H1 (cell line): ENCODE data around the gene PPP4R3A. TPM values are rescaled to one million over a fixed set of nuclear protein-coding genes. Genes with fewer than 3 reads are reported as not detected.

ENCODE experiments used
- CTCF ChIA-PET: fragments of 300-600 bp; sonication (Branson Sonifier 250); formaldehyde crosslinking; loops from one replicate; lab custom pipeline; 2021; ENCODE audit not compliant: partially characterized antibody; lab: Charles Lee
- POLR2A ChIA-PET: fragments of 300-600 bp; sonication (Branson Sonifier 250); formaldehyde crosslinking; loops from one replicate; lab custom pipeline; 2021; ENCODE audit warnings: inconsistent platforms; ENCODE audit not compliant: partially characterized antibody; lab: Charles Lee
- DNase-seq, 2 experiments: peaks; one replicate each; pipeline versions ENCODE4 v3.0.0 to v3.0.0-alpha.2; 2010 to 2022; ENCODE audit warnings: low spot score in 2 of 2, low read depth in 1 of 2, mixed read lengths in 1 of 2
- FAIRE-seq: peaks from 2 replicates; lab custom pipeline; 2011; peaks lifted over from hg19 to GRCh38; lab: Jason Lieb, UNC
- H2AFZ ChIP-seq: 2 replicates; pipeline ENCODE4 v1.8.1; 2012; ENCODE audit warnings: low read length, inconsistent platforms
- H2AK5ac ChIP-seq: 2 replicates; pipeline ENCODE4 v1.6.1; 2013; ENCODE audit warnings: low read depth, low read length
- H2BK120ac ChIP-seq: replicated peaks from 2 replicates; pipeline ENCODE3; 2013; ENCODE audit warnings: low read depth, low read length, inconsistent platforms
- H2BK12ac ChIP-seq: 2 replicates; pipeline ENCODE4 v1.6.1; 2013; ENCODE audit warnings: low read depth, low read length
- H2BK15ac ChIP-seq: 2 replicates; pipeline ENCODE4 v1.6.1; 2013; ENCODE audit warnings: low read length
- H2BK20ac ChIP-seq: 2 replicates; pipeline ENCODE4 v1.6.1; 2013; ENCODE audit warnings: low read length
- H2BK5ac ChIP-seq: 2 replicates; pipeline ENCODE4 v1.6.1; 2013; ENCODE audit warnings: low read depth, low read length
- H3K14ac ChIP-seq: 2 replicates; pipeline ENCODE4 v1.6.1; 2013; ENCODE audit warnings: inconsistent platforms; ENCODE audit not compliant: insufficient read length
- H3K18ac ChIP-seq: 2 replicates; pipeline ENCODE4 v1.6.1; 2013; ENCODE audit warnings: low read length; ENCODE audit errors: extremely low read depth
- H3K23ac ChIP-seq: 2 replicates; pipeline ENCODE4 v1.6.1; 2013; ENCODE audit warnings: inconsistent platforms; ENCODE audit not compliant: insufficient read length
- H3K23me2 ChIP-seq: 2 replicates; pipeline ENCODE4 v1.6.1; 2013; ENCODE audit warnings: low read depth, low read length
- H3K27ac ChIP-seq: 2 replicates; pipeline ENCODE4 v1.6.1; 2011; ENCODE audit warnings: low read depth, low read length, inconsistent platforms
- H3K27me3 ChIP-seq, 4 experiments: replicated peaks in 1 of 4; 1 replicate in 1 of 4; 2 replicates in 3 of 4; pipeline versions ENCODE4 v1.6.1 to v1.8.1; 2011 to 2013; ENCODE audit warnings: low read length in 3 of 4, mild to moderate bottlenecking in 3 of 4, inconsistent platforms in 2 of 4, mixed read lengths in 2 of 4, moderate library complexity in 1 of 4; ENCODE audit not compliant: control insufficient read depth in 3 of 4, insufficient read depth in 3 of 4; ENCODE audit errors: extremely low read depth in 1 of 4
- H3K36me3 ChIP-seq, 4 experiments: 2 replicates each; pipeline versions ENCODE4 v1.6.1 to v1.8.1; 2011 to 2013; ENCODE audit warnings: mild to moderate bottlenecking in 4 of 4, low read length in 3 of 4, moderate library complexity in 2 of 4, control low read depth in 1 of 4, inconsistent platforms in 1 of 4; ENCODE audit not compliant: insufficient read depth in 4 of 4, control insufficient read depth in 2 of 4
- H3K4ac ChIP-seq: replicated peaks from 2 replicates; pipeline ENCODE3; 2013; ENCODE audit warnings: low read length, low read depth, mixed read lengths, inconsistent platforms; ENCODE audit not compliant: insufficient read length
- H3K4me1 ChIP-seq, 4 experiments: replicated peaks in 1 of 4; 1 replicate in 1 of 4; 2 replicates in 3 of 4; pipeline versions ENCODE4 v1.6.1 to v1.8.1; 2011 to 2013; ENCODE audit warnings: low read length in 3 of 4, inconsistent platforms in 2 of 4, mixed read lengths in 1 of 4; ENCODE audit not compliant: insufficient read depth in 4 of 4, control insufficient read depth in 3 of 4
- H3K4me2 ChIP-seq, 2 experiments: 2 replicates each; pipeline versions ENCODE4 v1.6.1 to v1.8.1; 2011 to 2013; ENCODE audit warnings: low read depth in 2 of 2, low read length in 2 of 2, control low read depth in 1 of 2, inconsistent platforms in 1 of 2, mild to moderate bottlenecking in 1 of 2; ENCODE audit not compliant: insufficient read depth in 1 of 2
- H3K4me3 ChIP-seq, 4 experiments: fragments of 200-600, 300-600 bp in 1 of 4; sonication (generic), shearing (Covaris generic), sonication (Bioruptor Twin) in 1 of 4; 2 replicates each; pipeline versions ENCODE4 v1.5.1 to v1.8.1; 2011 to 2016; ENCODE audit warnings: low read length in 4 of 4, low read depth in 3 of 4, control low read depth in 2 of 4, inconsistent platforms in 2 of 4, mild to moderate bottlenecking in 2 of 4, mixed read lengths in 1 of 4, moderate library complexity in 1 of 4; ENCODE audit not compliant: insufficient read depth in 2 of 4; ENCODE audit errors: extremely low read depth in 1 of 4
- H3K56ac ChIP-seq: replicated peaks from 2 replicates; pipeline ENCODE3; 2013; ENCODE audit warnings: low read depth, mild to moderate bottlenecking, mixed read lengths, low read length, inconsistent platforms; ENCODE audit not compliant: insufficient read length
- H3K79me1 ChIP-seq: 2 replicates; pipeline ENCODE4 v1.6.1; 2013; ENCODE audit warnings: low read depth, low read length, control low read depth
- H3K79me2 ChIP-seq, 2 experiments: 2 replicates each; pipeline versions ENCODE4 v1.6.1 to v1.8.1; 2012 to 2013; ENCODE audit warnings: low read length in 2 of 2, mild to moderate bottlenecking in 2 of 2, inconsistent platforms in 1 of 2; ENCODE audit not compliant: insufficient read depth in 2 of 2, control insufficient read depth in 1 of 2
- H3K9ac ChIP-seq, 4 experiments: replicated peaks in 1 of 4; 1 replicate in 1 of 4; 2 replicates in 3 of 4; pipeline versions ENCODE4 v1.6.1 to v1.8.1; 2011 to 2013; ENCODE audit warnings: low read depth in 3 of 4, low read length in 3 of 4, control low read depth in 2 of 4, mild to moderate bottlenecking in 2 of 4, moderate library complexity in 2 of 4, inconsistent platforms in 1 of 4; ENCODE audit errors: extremely low read depth in 1 of 4
- H3K9me3 ChIP-seq, 2 experiments: 2 replicates each; pipeline versions ENCODE4 v1.6.1 to v1.8.1; 2012 to 2013; ENCODE audit warnings: mild to moderate bottlenecking in 2 of 2, moderate library complexity in 2 of 2, control low read depth in 1 of 2, inconsistent platforms in 1 of 2, low read depth in 1 of 2, low read length in 1 of 2, mixed read lengths in 1 of 2; ENCODE audit not compliant: insufficient read depth in 2 of 2
- H4K20me1 ChIP-seq, 2 experiments: replicated peaks in 1 of 2; 2 replicates each; pipeline versions ENCODE3 to v1.8.1; 2011 to 2013; ENCODE audit warnings: inconsistent platforms in 2 of 2, low read length in 2 of 2, mild to moderate bottlenecking in 1 of 2; ENCODE audit not compliant: insufficient read depth in 2 of 2, control insufficient read depth in 1 of 2
- H4K5ac ChIP-seq: 2 replicates; pipeline ENCODE4 v1.6.1; 2013; ENCODE audit warnings: low read length, low read depth, mixed read lengths, inconsistent platforms; ENCODE audit not compliant: insufficient read length
- H4K8ac ChIP-seq: 2 replicates; pipeline ENCODE4 v1.8.0; 2013; ENCODE audit warnings: mild to moderate bottlenecking, moderate library complexity, low read length, inconsistent platforms; ENCODE audit not compliant: insufficient read depth; ENCODE audit errors: extremely low read depth
- H4K91ac ChIP-seq: replicated peaks from 2 replicates; pipeline ENCODE3; 2013; ENCODE audit warnings: low read length, mixed read lengths, inconsistent platforms; ENCODE audit not compliant: insufficient read length
- BACH1 ChIP-seq: IDR thresholded peaks from 2 replicates; pipeline ENCODE4 v1.6.1; 2012; ENCODE audit warnings: low read length, improper control_type of control experiment
- CREB1 ChIP-seq: IDR thresholded peaks from 2 replicates; pipeline ENCODE4 v1.6.1; 2012; ENCODE audit warnings: inconsistent platforms
- FOSL1 ChIP-seq: IDR thresholded peaks from 2 replicates; pipeline ENCODE4 v1.6.1; 2011; ENCODE audit warnings: mild to moderate bottlenecking, low read depth, low read length, moderate library complexity; ENCODE audit not compliant: insufficient read depth
- GABPA ChIP-seq: IDR thresholded peaks from 2 replicates; pipeline ENCODE4 v1.6.1; 2011; ENCODE audit warnings: mild to moderate bottlenecking, low read length, moderate library complexity, borderline replicate concordance; ENCODE audit not compliant: insufficient read depth
- KDM1A ChIP-seq: fragments of 200-600, 300-600 bp; sonication (generic); IDR thresholded peaks from 2 replicates; pipeline ENCODE4 v1.7.1; 2016; ENCODE audit warnings: mild to moderate bottlenecking, low read length, borderline replicate concordance
- RXRA ChIP-seq: IDR thresholded peaks from 2 replicates; pipeline ENCODE4 v1.6.1; 2011; ENCODE audit warnings: low read depth, mild to moderate bottlenecking, low read length, moderate library complexity; ENCODE audit not compliant: insufficient read depth
- SIX5 ChIP-seq: IDR thresholded peaks from 2 replicates; pipeline ENCODE4 v1.6.1; 2011; ENCODE audit warnings: mild to moderate bottlenecking, low read depth, low read length
- SP4 ChIP-seq: IDR thresholded peaks from 2 replicates; pipeline ENCODE4 v1.6.1; 2012; ENCODE audit warnings: low read length, inconsistent platforms
- TBP ChIP-seq: IDR thresholded peaks from 2 replicates; pipeline ENCODE4 v1.6.1; 2011; ENCODE audit warnings: low read depth, low read length, improper control_type of control experiment
- WGBS, 2 experiments: shearing (Covaris generic) in 1 of 2; methylation state at CpG; one replicate each; pipeline versions ENCODE4 v1.1.6 to v1.1.7; 2013 to 2015; ENCODE audit warnings: low lambda C conversion rate in 2 of 2, mixed read lengths in 2 of 2, inconsistent platforms in 1 of 2, low coverage in 1 of 2, missing lambda C conversion rate in 1 of 2; ENCODE audit not compliant: insufficient replicate concordance in 2 of 2, insufficient coverage in 1 of 2, insufficient read length in 1 of 2; ENCODE audit errors: extremely low coverage in 1 of 2, missing lambda C conversion rate in 1 of 2; 5-methylcytosine and 5-hydroxymethylcytosine counted together
- polyA plus RNA-seq, 7 experiments: library from polyadenylated mRNA; depleted of rRNA in 3 of 7; stranded (reverse) in 5 of 7; unstranded in 2 of 7; fragments of >200 nt in 5 of 7; fragments of 200-250 nt in 2 of 7; gene quantifications; 1 replicate in 5 of 7; 2 replicates in 1 of 7; 4 replicates in 1 of 7; pipeline versions ENCODE4 v1.2.1 to v1.2.3, GENCODE V29; 2011 to 2013; ENCODE audit warnings: missing spikeins in 2 of 7, mixed read lengths in 2 of 7
- total RNA-seq: library from RNA; stranded (reverse); fragmentation: NEBNext Ultra II Directional; extraction: Animal tissue kit (Norgen Biotek cat#: 25700); gene quantifications from 2 replicates; pipeline ENCODE4 v1.2.1, GENCODE V29; 2021
- TF ChIP-seq, protein P1 (sequence below): IDR thresholded peaks from 2 replicates; pipeline ENCODE4 v1.6.1; 2011; ENCODE audit warnings: low read depth, mild to moderate bottlenecking, low read length; ENCODE audit not compliant: insufficient read depth

Gene PPP4R3A
- total and polyA plus RNA-seq, 2 of the 8 experiments (the other 6 are each of a cell fraction or from before 2014, with no cell fraction given) = 31.7 to 122 TPM

DNA sequence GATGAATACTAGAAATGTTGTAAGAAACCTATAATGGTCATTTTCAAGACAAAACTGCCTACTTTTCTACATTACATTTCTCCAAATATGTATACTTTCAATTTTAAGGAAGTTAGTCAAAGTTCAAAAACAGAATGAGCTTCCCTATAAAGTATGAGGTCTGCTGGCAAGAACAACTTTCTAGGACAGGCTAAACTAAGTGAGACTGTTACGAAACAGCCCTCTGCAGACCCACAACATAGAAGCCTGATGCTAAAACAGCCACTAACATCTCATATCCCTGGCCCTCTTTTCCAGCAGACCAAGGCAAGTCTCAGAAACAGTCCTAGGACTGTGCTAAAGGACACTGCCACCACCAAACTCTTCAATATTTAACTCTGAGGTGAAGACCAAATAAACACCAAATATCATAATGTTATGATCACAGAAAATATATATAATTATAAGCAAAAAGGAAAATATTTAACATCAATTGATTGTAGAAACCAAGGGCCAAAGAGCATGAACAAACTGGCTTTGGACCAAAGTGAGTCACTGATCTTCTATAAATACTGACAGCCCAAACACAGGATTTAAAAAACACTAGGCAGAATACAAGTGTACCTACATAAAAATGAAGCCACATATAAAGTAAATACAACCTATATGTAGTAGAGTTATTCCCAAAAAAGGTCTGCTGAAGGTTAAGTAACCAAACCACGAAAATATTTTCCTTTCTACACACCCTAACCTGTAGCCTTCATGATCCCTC, 27.7 kb downstream of the PPP4R3A start:
- Histone ChIP-seq H3K79me2 (peaks cover 0 to 72% of the 10 kb centered on the region in 2 experiments; a peak in 2 of 4 replicates), H4K5ac (no peak overlapping the region), H3K4me2 (no peak overlapping the region), H3K4ac (no peak overlapping the region), H3K23ac (no peak overlapping the region), H2BK120ac (no peak overlapping the region), H3K23me2 (no peaks in the 10 kb centered on the region), H2BK15ac (no peak overlapping the region), H4K91ac (no peak overlapping the region), H3K9me3 (no peaks in the 10 kb centered on the region), H2BK12ac (no peak overlapping the region), H3K9ac (no peak overlapping the region), H2BK20ac (no peak overlapping the region), H2AK5ac (no peak overlapping the region), H3K56ac (no peak overlapping the region), H3K4me3 (no peak overlapping the region), H3K27me3 (no peaks in the 10 kb centered on the region), H3K18ac (no peak overlapping the region), H3K36me3 (peaks cover 15 to 80% (median 56%) of the 10 kb centered on the region in 4 experiments), H3K14ac (no peak overlapping the region), H4K20me1 (peaks cover 13 to 17% of the 10 kb centered on the region in 2 experiments), H3K4me1 (no peaks in the 10 kb centered on the region)
- DNase-seq = no peak
- 88% methylated on average over 2 of the region's 2 CpGs; no CpG with 5 or more reads in 1 of the 2 experiments for WGBS, 2 experiments
- ChIA-PET CTCF (interaction anchor here (1.0 kb wide), 2 partner anchors 10 to 96 kb away, joined by 3 read pairs; no protein-coding TSS in a partner anchor), POLR2A (interaction anchor here (0.6 kb wide), 1 partner anchor 9 kb away, joined by 3 read pairs; no protein-coding TSS in a partner anchor)
- TF ChIP-seq SIX5 = no peak
- TF ChIP-seq SP4 = no peak
- no peak for TF ChIP-seq GABPA
- no peak for TF ChIP-seq FOSL1
- no peak for TF ChIP-seq TBP
- no peak for TF ChIP-seq KDM1A
- TF ChIP-seq RXRA = no peak
- TF ChIP-seq CREB1 = no peak
- TF ChIP-seq BACH1 = no peak
- TF ChIP-seq, protein P1, sequence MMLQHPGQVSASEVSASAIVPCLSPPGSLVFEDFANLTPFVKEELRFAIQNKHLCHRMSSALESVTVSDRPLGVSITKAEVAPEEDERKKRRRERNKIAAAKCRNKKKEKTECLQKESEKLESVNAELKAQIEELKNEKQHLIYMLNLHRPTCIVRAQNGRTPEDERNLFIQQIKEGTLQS = no peak
- TF ChIP-seq, all 59 proteins: peak for 0
- Histone ChIP-seq H4K8ac (no peak overlapping the region), H2BK5ac (no peak overlapping the region), H3K27ac (no peak overlapping the region), H3K79me1 (peaks cover 5% of the 10 kb centered on the region; the same call in 1 of the 2 replicates), H2AFZ (no peak overlapping the region)
- no peak for FAIRE-seq
